ENCODE results near the gene SDCBP2. TPM values are rescaled to one million over a fixed set of nuclear protein-coding genes. Genes with fewer than 3 reads are reported as not detected.

Gene SDCBP2
- total RNA-seq, 1 experiment from 2014 or later = 1.9 TPM

GRCh38 chr20:1323256-1323655, 5.7 kb downstream of the SDCBP2 start:
- Histone ChIP-seq H3K9ac (ENCODE audit: extremely low read depth, insufficient read length, low read length) (no peak overlapping the region), H3K4me2 (ENCODE audit: insufficient read depth, insufficient read length, low read length) (no peak overlapping the region), H3K27ac (ENCODE audit: insufficient read length, low read depth, low read length) (no peak overlapping the region), H2BK20ac (ENCODE audit: low read depth, low read length, poor library complexity, severe bottlenecking) (no peak overlapping the region), H3K9me3 (ENCODE audit: control insufficient read depth, low read depth, low read length) (no peaks in the 10 kb centered on the region), H3K4ac (ENCODE audit: low read depth, low read length) (no peak overlapping the region), H2BK15ac (ENCODE audit: low read depth, low read length) (no peak overlapping the region), H3K79me1 (ENCODE audit: insufficient read depth, low read depth, low read length, poor library complexity, severe bottlenecking) (peaks cover 11% of the 10 kb centered on the region), H4K20me1 (ENCODE audit: control insufficient read depth, insufficient read depth, insufficient read length) (no peaks in the 10 kb centered on the region), H3K4me1 (ENCODE audit: insufficient read depth, low read length) (0 out of 2 replicates have a peak, but pooled peaks cover 4% of the 10 kb centered on the region), H4K8ac (replicated peaks; ENCODE audit: insufficient read length, low read depth, low read length) (no peak overlapping the region), H4K5ac (ENCODE audit: insufficient read length, low read depth, low read length) (no peak overlapping the region), H2AK5ac (ENCODE audit: insufficient read length, low read length) (no peak overlapping the region), H3K79me2 (ENCODE audit: insufficient read depth, low read length) (peaks cover 6% of the 10 kb centered on the region; the same call in 1 of the 2 replicates), H3K27me3 (ENCODE audit: insufficient read depth, low read length) (no peaks in the 10 kb centered on the region), H3K23me2 (ENCODE audit: insufficient read length, low read depth, low read length, poor library complexity, severe bottlenecking) (peaks cover 9% of the 10 kb centered on the region), H3K14ac (ENCODE audit: insufficient read depth, low read length) (no peak overlapping the region), H3K56ac (ENCODE audit: insufficient read length, low read depth, low read length) (no peak overlapping the region), H2BK120ac (ENCODE audit: low read depth, low read length, poor library complexity, severe bottlenecking) (no peak overlapping the region), H3T11ph (ENCODE audit: low read length) (no peak overlapping the region), H2BK12ac (ENCODE audit: insufficient read length, low read depth, low read length) (no peak overlapping the region), H3K18ac (ENCODE audit: insufficient read length, low read depth, low read length) (no peak overlapping the region), H2BK5ac (ENCODE audit: insufficient read length, low read length) (no peak overlapping the region), H4K91ac (ENCODE audit: insufficient read length, low read depth, low read length) (no peak overlapping the region), H3K23ac (ENCODE audit: insufficient read length, low read depth, low read length) (no peak overlapping the region), H2AFZ (ENCODE audit: low read length) (no peak overlapping the region)
- no peak overlapping the region for H3K27ac Mint-ChIP-seq
- H3K27me3 Mint-ChIP-seq (ENCODE audit: low read depth) = peaks cover 14% of the 10 kb centered on the region
- H3K36me3 Mint-ChIP-seq (ENCODE audit: insufficient read depth in 1 of 3, low read depth in 3 of 3) = peaks cover 0 to 4% (median 0%) of the 10 kb centered on the region in 3 experiments; a peak in 2 of 7 replicates
- no peak overlapping the region for H3K4me3 Mint-ChIP-seq
- no peak for DNase-seq
- TF ChIP-seq CTCF (conservative IDR thresholded peaks at IDR 0.05) = no peak
- H3K4me1 Mint-ChIP-seq = peaks cover 4 to 8% of the 10 kb centered on the region in 2 experiments; a peak in 3 of 4 replicates
- H3K9me3 Mint-ChIP-seq = no peaks in the 10 kb centered on the region
- no CpG with 5 or more reads among the region's 6 CpGs for WGBS (ENCODE audit: extremely low coverage, insufficient read length, low lambda C conversion rate)

Measured in H9 (cell line).